Measurements from ENCODE around the gene SLC10A3.

SLC10A3 gene

DNA sequence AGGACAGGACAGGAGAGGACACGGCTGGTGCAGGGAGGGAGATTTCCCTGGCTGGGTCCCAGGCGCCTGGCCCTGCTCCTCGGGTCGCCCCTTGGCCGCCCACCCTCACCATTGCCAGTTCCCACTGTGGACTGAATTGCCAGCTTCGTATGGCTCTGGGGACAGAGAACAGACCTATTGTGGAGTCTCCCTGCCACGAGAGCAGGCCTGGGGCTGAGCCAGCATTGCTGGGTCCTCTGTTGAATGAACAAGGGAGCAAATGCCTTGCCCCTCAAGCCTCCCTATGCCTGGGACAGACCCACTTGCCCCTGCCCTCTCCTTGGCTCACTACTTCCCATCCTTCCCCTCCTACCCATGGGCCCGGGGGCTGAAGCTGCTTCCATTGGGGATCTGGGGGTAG is 28.0 kb downstream of the SLC10A3 start:
- DNase-seq: no peak

DNA sequence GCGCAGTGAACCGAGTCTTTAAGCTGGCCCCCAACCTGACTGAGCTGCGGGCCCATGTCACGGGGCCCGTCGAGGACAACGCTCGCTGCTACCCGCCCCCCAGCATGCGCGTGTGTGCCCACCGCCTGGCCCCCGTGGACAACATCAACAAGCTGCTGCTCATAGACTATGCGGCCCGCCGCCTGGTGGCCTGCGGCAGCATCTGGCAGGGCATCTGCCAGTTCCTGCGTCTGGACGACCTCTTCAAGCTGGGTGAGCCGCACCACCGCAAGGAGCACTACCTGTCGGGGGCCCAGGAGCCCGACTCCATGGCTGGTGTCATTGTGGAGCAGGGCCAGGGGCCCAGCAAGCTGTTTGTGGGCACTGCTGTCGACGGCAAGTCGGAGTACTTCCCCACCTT is 30.1 kb downstream of the SLC10A3 start:
- no peak for DNase-seq

DNA sequence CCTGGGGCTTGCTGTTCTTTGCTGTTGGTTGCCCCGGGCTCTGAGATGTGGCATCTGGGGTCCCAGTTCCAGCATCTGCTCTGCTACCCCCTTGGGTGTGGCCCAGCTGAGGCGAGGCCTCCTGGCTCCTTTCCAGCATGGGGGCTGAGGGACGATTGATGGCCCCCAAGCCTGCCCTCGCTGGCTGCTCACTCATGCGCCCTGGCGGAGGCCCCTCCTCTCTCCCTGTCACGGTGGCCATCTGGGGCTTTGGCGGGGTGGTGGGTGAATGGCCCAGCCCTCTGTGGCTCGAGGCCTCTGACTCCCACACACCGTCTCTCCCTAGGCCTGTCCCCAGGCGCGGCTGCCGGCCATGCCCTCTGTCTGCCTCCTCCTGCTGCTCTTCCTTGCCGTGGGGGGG is 30.6 kb downstream of the SLC10A3 start:
- no peak for DNase-seq

DNA sequence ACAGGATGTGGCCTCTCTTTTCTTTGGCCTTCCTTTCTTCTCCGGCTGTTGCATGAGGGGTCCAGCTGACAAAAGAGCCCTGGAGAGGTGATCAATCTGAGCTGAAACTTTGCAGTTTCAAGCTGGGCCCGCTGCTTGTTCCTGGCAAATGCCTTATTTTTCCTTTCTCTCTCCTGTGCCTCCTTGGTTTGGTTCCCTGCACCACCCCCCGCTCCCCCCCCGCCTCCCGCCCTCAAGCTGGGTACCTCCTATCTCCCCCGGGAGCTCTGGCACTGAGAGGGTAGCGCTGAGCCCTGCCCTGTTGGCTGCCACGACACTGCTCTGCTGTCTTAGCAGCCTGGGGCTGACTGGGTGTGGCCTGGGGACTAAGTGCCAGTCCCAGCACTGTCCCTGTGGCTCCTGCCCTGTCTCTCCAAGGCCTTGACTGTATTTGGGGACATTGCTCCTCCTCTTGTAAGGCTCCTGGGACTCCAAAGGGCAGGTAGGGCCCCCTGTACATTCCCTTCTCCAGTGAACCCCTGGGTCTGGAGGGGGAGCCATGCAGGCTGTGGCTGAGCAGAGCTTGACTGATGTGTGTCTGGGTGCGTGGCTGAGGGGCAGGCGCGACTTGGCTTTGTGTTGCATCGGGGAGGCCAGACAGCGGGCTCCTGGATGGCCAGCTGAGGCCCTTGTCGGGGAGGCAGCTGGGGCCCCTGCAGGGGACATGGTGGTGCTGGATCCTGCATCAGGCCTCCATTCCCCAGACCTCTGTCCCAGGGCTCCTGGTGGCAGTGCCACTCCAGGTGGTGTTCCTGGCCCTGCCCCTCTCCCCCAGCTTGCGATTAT is 31.3 kb downstream of the SLC10A3 start:
- DNase-seq: peak; percentile 12

DNA sequence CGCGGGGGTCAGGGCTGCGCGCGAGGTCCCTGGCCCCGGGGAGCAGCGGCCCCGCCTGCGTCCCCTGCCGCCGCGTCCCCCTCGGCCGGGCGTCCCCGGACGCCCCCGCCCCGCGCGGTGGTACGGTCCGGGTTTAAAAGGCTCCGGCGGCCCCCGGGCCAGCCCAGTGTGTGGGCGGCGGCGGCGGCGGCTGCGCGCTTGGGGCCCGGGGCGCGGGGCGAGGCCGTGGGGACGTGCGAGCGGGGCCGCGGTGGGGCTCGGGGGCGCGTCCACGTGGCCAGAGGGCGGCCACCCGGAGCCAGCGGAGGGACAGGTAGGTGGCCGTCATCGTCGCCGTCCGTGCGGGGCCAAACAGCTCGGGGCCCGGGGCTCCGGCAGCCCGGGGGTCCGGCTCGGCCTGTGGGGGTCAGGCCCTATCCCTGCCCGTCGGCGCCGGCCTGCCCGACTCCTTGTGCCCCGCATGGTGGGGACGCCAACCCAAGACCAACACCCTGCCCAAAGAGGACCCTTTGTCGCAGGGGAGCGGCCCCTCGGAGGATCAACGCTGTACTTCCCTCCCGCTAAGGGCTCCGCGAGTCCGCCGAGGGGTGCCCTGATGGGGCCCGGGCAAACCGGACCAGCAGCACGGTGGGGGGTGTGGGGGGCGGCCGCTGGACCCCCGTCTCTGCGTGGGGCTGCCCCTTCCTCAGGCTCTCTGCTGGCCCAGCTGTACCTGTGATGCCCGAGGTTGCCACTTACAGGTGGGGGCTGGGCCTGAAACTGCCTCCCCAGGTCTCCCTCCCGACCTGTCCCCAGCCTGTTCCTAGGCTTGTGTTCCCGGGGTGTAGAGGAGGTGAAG is 32.1 kb downstream of the SLC10A3 start, which contains the start of gene PLXNA3:
TSS of gene PLXNA3 (plus strand) at position 166 of the 838 bp plus-strand sequence. CDS start 1,903 bp downstream, outside the sequence.
- no peak for DNase-seq

DNA sequence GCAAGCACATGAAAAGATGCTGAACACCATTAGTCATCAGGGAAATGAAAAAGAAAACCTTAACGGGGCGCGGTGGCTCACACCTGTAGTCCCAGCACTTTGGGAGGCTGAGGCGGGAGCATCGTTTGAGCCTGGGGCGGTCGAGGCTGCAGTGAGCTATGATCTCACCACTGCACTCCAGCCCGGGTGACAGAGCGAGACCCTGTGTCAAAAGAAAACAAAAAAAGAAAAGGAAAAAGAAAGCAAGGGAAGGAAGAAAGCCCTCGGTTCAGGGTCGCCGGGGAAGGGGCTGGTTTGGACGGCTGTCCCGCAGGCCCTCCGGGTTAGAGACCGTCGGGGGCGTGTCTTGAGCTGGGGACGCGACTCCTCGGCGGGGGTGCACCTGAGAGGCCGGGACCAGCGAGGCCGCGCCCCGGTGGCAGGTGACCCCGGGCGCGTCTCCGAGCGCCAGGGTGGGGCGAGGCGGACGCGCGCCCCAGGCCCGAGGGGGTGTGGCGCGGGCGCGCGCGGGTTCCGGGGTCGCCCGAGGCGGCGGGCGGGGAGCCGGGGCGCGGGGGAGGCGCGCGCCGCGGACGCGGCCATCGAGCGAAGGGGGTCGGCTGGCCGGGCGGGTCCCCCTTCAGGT is 32.8 kb downstream of the SLC10A3 start:
- peak; percentile 43 for DNase-seq

DNA sequence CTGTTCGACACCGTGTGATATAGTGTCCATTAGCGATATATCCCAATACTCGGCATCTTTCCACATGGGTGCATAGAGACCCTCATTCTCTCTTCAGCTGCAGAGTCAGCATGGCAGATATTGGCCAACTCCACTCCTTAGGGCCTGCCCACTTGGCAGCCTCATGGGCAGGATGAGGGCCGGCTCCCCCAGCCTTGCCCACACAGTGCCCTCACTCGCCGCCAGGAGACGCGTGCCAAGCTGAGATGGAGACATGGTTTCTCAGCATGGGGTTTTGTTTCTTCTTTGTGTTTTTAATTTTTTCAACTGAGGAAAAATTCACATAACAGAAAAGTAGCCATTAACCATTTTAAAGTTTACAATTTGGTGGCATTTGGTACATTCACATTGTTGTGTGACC is 37.6 kb downstream of the SLC10A3 start:
- no peak for DNase-seq

DNA sequence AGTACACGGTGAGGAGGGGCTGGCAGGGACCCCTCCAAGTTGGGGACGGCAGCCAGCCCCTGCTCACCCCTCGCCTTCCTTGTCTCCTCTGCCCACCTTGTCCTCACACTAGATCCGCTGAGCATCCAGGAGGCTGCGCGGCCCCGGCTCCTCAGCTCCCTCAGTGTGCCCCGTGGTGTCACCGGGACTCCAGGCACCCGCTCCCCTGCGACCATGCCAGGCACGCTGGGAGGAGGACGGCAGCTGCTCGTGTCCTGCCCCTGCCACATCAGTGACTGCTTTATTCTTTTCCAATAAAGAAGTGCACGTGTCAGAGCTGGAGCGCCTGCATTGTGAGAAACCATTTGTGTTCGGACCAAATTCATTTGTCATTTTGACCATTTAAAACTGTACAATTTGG is 40.1 kb downstream of the SLC10A3 start:
- no peak for DNase-seq

DNA sequence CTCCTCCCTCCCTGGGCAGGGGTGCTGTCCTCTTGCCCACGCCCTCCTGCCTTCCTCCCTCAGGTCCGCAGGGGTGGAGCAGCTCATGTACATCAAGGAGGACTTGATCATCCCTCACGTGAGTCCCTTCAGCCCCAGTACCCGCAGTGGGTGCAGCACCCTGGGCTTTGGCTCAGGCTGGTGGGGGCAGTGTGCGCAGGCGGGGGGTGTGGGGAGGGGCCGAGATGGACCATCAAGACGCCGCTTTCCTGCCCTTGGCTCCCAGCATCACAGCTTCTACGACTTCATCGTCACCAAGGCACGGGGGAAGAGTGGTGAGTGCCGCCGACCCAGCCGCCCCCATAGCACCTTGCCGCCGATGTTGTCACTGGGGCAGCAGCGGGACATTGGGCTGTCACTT is 40.8 kb downstream of the SLC10A3 start:
- DNase-seq: no peak

DNA sequence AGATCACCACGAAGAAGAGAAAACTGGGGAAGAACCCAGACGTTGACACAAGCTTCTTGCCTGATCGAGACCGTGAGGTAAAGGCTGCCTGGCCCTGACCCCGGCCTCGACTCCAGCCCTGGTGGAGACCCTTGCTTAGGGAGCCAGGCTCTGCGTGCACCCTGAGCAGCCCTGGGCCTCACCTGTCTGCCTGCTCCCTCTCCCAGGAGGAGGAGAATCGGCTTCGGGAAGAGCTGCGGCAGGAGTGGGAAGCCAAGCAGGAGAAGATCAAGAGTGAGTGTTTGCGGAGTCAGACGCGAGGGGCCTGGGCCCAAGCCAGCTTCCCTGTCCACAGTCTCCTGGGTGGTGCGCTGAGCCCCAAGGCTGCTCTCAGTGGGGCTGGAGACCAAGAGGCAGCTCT is 41.9 kb downstream of the SLC10A3 start:
- no peak for DNase-seq

DNA sequence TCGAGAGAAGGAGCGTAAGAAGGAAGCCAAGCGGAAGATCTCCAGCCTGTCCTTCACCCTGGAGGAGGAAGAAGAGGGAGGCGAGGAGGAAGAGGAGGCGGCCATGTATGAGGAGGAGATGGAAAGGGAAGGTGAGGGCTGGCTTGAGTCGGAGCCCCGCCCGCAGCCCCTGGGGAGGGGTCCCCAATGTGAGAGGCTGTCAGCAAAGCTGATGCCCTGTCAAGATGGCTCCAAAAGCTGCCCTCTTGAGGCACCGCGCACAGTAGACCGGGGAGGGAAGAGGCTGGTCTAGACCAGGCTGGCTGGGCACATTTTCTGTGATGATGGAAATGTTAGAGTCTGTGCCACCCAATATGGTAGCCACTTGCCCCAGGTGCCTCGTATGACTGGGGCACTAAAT is 44.0 kb downstream of the SLC10A3 start:
- DNase-seq: no peak

DNA sequence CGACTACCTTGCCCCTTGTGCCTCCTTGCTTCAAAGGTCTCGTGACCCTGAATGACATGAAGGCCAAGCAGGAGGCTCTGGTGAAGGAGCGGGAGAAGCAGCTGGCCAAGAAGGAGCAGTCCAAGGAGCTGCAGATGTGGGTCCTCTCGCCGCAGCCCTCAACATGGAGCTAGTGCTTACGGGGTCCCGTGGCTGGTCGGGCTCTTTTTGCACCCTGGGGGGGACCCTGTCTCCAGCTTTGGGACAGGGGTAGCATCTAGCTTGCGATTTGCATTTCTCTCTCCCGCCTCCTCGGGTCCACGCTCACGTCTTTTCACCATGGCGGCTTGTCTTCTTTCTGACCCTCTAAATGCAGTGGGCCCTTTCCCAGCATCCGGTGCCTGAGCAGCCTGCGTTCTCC is 44.7 kb downstream of the SLC10A3 start:
- DNase-seq: no peak

DNA sequence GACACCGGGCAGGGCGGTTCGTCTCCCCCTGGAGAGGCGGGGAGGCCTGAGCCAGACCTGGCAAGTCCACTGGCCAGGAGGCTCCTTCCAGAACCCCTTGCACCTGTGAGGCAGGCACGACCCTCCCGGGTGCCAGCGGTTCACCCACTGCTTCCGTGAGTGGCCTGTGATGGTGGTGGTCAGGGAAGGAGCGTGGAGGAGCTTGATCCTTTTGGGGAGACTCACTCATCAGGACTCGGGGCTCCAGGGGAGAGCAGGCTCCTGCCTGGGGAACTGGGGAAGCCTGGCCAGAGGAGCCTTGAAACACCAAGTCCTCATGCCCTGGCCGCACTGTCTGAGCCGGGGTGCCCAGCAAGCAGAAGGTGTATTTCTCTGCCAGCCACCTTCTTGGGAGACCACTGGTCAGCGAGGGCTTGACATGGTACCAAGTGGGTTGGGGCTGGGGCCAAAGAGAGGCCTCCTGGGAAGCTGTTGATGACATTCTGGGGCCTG is 45.6 kb downstream of the SLC10A3 start:
- no peak for DNase-seq

DNA sequence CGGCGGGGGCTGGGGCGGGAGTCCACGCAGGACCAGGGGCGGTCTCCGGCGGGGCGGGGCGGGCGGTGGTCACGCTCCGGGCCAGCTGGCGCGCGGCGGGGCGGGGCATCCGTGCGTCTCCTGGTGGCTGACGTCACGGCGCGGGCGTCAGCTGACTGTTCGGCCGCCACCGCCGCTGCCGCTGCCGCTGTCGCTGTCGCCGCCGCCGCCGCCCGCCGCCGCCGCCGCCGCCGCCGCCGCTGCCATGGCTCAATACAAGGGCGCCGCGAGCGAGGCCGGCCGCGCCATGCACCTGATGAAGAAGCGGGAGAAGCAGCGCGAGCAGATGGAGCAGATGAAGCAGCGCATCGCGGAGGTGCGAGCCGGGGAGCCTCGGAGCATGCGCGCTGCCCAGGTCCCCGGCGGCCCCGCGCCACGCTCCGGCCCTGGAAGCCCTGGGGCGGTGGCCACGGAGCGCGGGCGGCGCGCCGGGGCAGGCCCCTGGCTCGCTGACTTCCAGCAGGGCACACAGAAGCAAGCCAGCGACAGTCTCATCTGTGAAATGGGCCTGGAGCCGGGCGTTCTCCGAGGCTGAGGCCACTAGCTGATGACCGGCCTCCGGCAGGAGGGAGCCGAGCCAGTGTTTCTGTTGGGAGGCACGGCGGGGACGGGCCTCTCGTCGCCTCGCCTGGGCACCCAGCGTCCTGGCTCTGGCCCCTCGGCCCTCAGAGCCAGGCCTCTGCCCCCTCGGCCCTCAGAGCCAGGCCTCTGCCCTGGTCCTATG is 46.3 kb downstream of the SLC10A3 start, which contains the start of gene FAM50A:
TSS of gene FAM50A (plus strand) at position 150 of the 763 bp plus-strand sequence. CDS start at position 245, 95 bp downstream.
- DNase-seq: peak; percentile 14

DNA sequence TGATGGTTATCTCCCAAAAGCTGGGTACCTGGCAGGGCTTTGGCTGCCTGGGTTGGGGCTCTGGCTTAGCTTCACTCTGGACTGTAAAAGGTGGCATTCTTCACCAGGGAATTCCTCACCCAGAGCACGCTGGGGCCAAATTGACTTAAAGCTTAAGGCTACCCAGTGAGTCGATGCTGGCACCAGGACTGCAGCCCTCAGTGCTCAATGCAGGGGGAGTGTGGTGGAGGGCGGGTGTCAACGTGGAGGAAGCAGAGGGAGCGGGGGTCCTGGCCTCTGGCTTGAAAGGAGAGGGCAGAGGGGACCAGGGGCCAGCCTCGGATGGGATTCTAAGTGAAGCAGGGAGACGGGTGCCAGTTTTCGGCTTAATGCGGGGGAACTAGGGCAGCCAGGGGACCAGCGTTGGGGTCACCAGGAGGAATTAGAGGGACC is 46.9 kb downstream of the SLC10A3 start:
- no peak for DNase-seq

DNA sequence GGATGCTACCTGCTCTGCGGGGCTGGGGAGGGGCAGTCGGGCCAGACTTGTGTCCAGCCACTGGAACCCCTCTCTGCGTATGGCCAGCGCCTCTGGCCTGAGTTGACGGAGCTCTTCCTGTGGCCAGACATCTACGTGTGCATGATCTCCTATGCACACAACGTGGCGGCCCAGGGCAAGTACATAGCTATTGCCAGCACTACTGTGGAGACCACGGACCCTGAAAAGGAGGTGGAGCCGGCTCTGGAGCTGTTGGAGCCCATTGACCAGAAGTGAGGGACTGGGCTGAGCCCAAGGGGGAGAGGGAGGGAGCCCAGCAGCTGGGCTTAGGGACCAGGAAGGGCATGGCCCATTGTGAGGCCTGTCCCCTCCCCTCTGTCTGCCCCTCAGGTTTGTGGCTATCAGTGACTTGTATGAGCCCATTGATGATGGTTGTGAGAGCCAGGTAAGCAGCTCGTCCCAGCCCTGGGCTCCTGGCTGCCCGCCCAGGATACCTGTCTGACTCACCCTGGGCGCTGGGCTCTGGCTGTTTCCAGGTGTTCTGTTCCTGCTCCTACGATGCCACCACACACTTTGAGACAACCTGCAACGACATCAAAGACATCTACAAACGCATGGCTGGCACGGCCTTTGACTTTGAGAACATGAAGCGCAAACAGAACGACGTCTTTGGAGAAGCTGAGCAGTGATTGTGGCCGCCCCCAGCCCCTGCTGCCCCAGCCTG is 48.3 kb downstream of the SLC10A3 start:
- no peak for DNase-seq

DNA sequence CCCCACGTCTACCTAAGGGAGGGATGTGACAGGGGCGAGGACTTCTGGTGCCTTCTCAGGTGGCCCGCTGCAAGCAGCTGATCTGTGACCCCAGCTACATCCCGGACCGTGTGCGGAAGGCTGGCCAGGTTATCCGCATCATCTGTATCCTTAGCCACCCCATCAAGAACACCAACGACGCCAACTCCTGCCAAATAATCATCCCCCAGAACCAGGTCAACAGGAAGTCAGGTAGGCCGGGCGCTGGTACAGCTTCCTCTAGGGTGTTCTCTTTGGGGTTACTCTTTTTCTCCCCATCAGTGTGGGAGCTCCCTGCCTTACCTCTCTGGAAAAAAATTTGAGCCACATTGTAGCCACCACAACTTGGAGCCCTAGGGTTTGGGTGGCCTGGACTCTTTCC is 48.9 kb downstream of the SLC10A3 start:
- DNase-seq: no peak

DNA sequence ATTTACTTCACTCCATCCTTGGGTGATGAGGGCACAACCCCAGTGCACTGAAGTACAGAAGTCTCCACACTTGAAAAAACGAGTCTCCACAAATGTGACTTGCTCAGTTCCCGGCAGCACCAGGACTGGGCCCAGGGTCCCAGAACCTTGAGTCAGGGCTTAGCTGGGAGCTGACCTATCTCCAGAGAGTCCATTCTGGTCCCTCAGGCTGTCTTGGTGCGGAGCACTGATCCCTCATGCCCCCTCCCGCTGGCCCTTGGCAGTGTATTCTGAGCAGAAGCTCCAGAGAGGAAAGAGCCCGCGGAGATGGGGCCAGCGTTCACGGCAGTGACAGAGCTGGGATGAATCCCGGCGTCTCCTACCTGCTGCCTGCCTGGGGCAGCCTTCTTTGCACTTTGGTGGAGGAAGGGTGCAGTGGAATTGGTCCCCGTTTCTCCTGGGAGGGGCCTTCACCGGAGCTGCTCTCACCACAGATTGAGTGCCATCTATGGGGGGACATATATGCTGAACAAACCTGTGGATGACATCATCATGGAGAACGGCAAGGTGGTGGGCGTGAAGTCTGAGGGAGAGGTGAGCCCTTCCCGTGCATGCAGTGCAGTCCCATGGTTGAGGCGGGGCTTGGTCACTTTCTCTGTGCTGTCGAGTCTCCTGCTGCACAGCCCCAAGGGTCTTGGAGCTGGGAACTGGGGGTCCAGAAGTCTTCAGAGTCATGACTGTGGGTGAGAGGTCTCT is 49.6 kb downstream of the SLC10A3 start:
- DNase-seq: no peak

DNA sequence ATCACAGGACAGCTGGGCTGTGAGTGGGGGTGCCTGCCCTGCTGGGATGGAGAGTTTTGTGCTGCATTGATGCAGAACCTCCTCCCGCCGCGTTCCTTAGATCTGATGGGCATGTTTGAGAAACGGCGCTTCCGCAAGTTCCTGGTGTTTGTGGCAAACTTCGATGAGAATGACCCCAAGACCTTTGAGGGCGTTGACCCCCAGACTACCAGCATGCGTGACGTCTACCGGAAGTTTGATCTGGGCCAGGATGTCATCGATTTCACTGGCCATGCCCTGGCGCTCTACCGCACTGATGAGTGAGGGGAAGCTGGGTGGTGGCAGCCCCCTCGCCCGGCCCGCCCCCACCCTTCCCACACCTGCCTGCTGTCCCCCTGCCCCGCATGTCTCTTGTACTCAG is 50.6 kb downstream of the SLC10A3 start:
- no peak for DNase-seq

DNA sequence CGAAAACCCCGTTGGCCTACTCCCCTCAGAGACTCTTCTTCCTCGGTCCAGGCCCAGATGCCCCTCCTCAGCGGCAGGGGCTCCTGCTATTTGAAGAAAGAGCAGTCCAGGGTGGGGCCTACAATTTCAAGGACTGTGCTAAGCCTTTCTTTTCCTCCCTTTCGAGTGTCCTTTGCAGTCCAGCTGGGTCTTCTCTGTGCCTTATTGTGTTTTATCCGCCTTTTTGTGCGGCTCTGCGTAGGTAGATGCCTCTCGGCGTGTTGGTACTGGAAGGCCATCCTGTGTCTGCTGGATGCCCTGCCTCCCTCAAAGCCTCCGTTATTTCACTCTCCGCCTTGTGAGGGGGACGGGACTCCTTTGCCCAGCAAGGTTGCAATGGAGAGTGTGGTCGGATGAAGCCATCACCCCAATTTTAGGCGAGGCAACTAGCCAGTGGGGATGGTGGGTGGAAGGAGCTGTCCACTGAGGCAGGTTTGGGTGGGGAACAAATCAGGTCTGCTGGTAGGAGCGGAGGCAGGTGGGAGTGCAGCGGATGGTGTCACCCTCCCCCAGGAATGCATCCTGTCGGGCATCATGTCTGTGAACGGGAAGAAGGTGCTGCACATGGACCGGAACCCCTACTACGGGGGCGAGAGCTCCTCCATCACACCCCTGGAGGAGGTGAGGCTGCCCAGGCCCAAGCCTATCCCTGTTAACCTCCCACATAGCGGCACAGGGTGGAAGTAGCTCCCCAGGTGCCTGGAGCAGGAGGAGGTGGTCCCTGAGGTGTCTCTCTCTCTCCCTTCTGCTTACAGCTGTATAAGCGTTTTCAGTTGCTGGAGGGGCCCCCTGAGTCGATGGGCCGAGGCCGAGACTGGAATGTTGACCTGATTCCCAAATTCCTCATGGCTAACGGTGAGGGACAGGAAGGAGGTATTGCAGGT is 52.2 kb downstream of the SLC10A3 start:
- no peak for DNase-seq
